Neural progenitor cell (in vitro differentiated cells): Measurements from ENCODE around the gene PAXX. TPM values are rescaled to one million over a fixed set of nuclear protein-coding genes. Genes with fewer than 3 reads are reported as not detected.

ENCODE experiments used
- DNase-seq: peaks from one replicate; pipeline ENCODE4 v3.0.0-alpha.2; 2016; ENCODE audit warnings: low spot score
- H2AFZ ChIP-seq: fragments of 200-600 bp; sonication (generic); replicated peaks from 2 replicates; pipeline ENCODE4 v1.6.1; 2016; ENCODE audit warnings: antibody characterized with exemption
- H3F3A ChIP-seq: fragments of 200-600 bp; sonication (generic); 2 replicates; pipeline ENCODE4 v1.6.1; 2016; ENCODE audit warnings: antibody characterized with exemption, low read depth
- H3K27ac ChIP-seq: fragments of 200-600 bp; sonication (generic); 2 replicates; pipeline ENCODE4 v1.5.1; 2016; ENCODE audit warnings: mild to moderate bottlenecking
- H3K27me3 ChIP-seq: fragments of 200-600 bp; sonication (generic); 2 replicates; pipeline ENCODE4 v1.6.1; 2016; ENCODE audit warnings: mild to moderate bottlenecking, moderate library complexity
- H3K36me3 ChIP-seq: fragments of 200-600 bp; sonication (generic); 2 replicates; pipeline ENCODE4 v1.5.1; 2016
- H3K4me1 ChIP-seq: fragments of 200-600 bp; sonication (generic); 2 replicates; pipeline ENCODE4 v1.6.1; 2016; ENCODE audit warnings: mixed run types
- H3K4me2 ChIP-seq: fragments of 200-600 bp; sonication (generic); 2 replicates; pipeline ENCODE4 v1.6.1; 2016
- H3K4me3 ChIP-seq: fragments of 200-600 bp; sonication (generic); 2 replicates; pipeline ENCODE4 v1.5.1; 2016
- H3K79me2 ChIP-seq: fragments of 200-600 bp; sonication (generic); 2 replicates; pipeline ENCODE4 v1.6.1; 2016; ENCODE audit warnings: low read depth
- H3K9ac ChIP-seq: fragments of 200-600 bp; sonication (generic); 2 replicates; pipeline ENCODE4 v1.6.1; 2016
- H3K9me3 ChIP-seq: fragments of 200-600 bp; sonication (generic); 2 replicates; pipeline ENCODE4 v1.5.1; 2016; ENCODE audit warnings: low read depth
- H4K20me1 ChIP-seq: fragments of 200-600 bp; sonication (generic); 2 replicates; pipeline ENCODE4 v1.6.1; 2016; ENCODE audit warnings: low read depth
- H3K27ac Mint-ChIP-seq: 3 replicates; pipeline ENCODE4 v1.8.0; 2021; ENCODE audit warnings: mixed read lengths
- H3K27me3 Mint-ChIP-seq: 2 replicates; pipeline ENCODE4 v1.8.0; 2022; ENCODE audit warnings: low read depth, mild to moderate bottlenecking, inconsistent platforms, moderate library complexity, mixed read lengths; ENCODE audit not compliant: insufficient read depth
- H3K36me3 Mint-ChIP-seq: 3 replicates; pipeline ENCODE4 v1.8.0; 2021; ENCODE audit warnings: mixed read lengths
- H3K4me1 Mint-ChIP-seq: 3 replicates; pipeline ENCODE4 v1.8.0; 2021; ENCODE audit warnings: mixed read lengths
- H3K4me3 Mint-ChIP-seq: 3 replicates; pipeline ENCODE4 v1.8.0; 2021; ENCODE audit warnings: mild to moderate bottlenecking, moderate library complexity, mixed read lengths
- H3K9me3 Mint-ChIP-seq: 3 replicates; pipeline ENCODE4 v1.8.0; 2020; ENCODE audit warnings: mixed read lengths
- CTCF ChIP-seq: fragments of 200-600 bp; sonication (generic); IDR thresholded peaks from 2 replicates; pipeline ENCODE4 v1.5.1; 2017; ENCODE audit warnings: antibody characterized with exemption, mild to moderate bottlenecking
- EZH2 ChIP-seq: fragments of 200-600 bp; sonication (generic); IDR thresholded peaks from 2 replicates; pipeline ENCODE4 v1.6.1; 2017; ENCODE audit warnings: antibody characterized with exemption, mild to moderate bottlenecking, moderate library complexity
- EZH2phosphoT487 ChIP-seq: fragments of 200-600 bp; sonication (generic); IDR thresholded peaks from 2 replicates; pipeline ENCODE4 v1.6.1; 2017; ENCODE audit warnings: antibody characterized with exemption
- total RNA-seq: library from RNA; depleted of rRNA; stranded (reverse); fragments of >200 nt; gene quantifications from 2 replicates; pipeline ENCODE4 v1.2.3, GENCODE V29; 2015; ENCODE audit warnings: low replicate concordance

Gene PAXX
- total RNA-seq, 1 donor from 2014 or later: 31.5 TPM

GRCh38 chr9:137021979-137022661, 29.9 kb downstream of the PAXX start:
- Histone ChIP-seq H3K4me3 (no peak overlapping the region), H3K36me3 (no peaks in the 10 kb centered on the region), H3K4me2 (no peak overlapping the region), H3K9ac (no peak overlapping the region), H3K27ac (no peak overlapping the region), H4K20me1 (peaks cover 13% of the 10 kb centered on the region), H3K9me3 (no peaks in the 10 kb centered on the region), H2AFZ (no peak overlapping the region), H3K79me2 (no peaks in the 10 kb centered on the region), H3F3A (peaks cover 11% of the 10 kb centered on the region), H3K27me3 (peaks cover 7% of the 10 kb centered on the region), H3K4me1 (peaks cover 19% of the 10 kb centered on the region)
- peaks cover 3% of the 10 kb centered on the region for H3K27me3 Mint-ChIP-seq
- DNase-seq: peak; percentile 78
- H3K27ac Mint-ChIP-seq: no peak overlapping the region
- H3K4me1 Mint-ChIP-seq: peaks cover 5% of the 10 kb centered on the region
- no peak overlapping the region for H3K4me3 Mint-ChIP-seq
- TF ChIP-seq EZH2phosphoT487: no peak
- no peak for TF ChIP-seq EZH2
- TF ChIP-seq CTCF: no peak
- no peaks in the 10 kb centered on the region for H3K36me3 Mint-ChIP-seq
- H3K9me3 Mint-ChIP-seq: no peaks in the 10 kb centered on the region

GRCh38 chr9:137022662-137023008, 30.4 kb downstream of the PAXX start:
- Mint-ChIP-seq H3K27ac (no peak overlapping the region), H3K9me3 (no peaks in the 10 kb centered on the region), H3K27me3 (peaks cover 3% of the 10 kb centered on the region), H3K4me1 (peaks cover 8% of the 10 kb centered on the region), H3K36me3 (no peaks in the 10 kb centered on the region), H3K4me3 (no peak overlapping the region)
- DNase-seq: no peak
- Histone ChIP-seq H3K4me3 (no peak overlapping the region), H3K36me3 (no peaks in the 10 kb centered on the region), H3F3A (peaks cover 16% of the 10 kb centered on the region), H3K4me1 (peaks cover 24% of the 10 kb centered on the region), H3K4me2 (no peak overlapping the region), H3K9me3 (no peaks in the 10 kb centered on the region), H3K27me3 (peaks cover 12% of the 10 kb centered on the region), H3K27ac (no peak overlapping the region), H3K9ac (no peak overlapping the region), H3K79me2 (no peaks in the 10 kb centered on the region), H4K20me1 (peaks cover 13% of the 10 kb centered on the region), H2AFZ (no peak overlapping the region)
- no peak for TF ChIP-seq EZH2
- no peak for TF ChIP-seq EZH2phosphoT487
- TF ChIP-seq CTCF: no peak

GRCh38 chr9:137023157-137023556, 30.9 kb downstream of the PAXX start:
- H3K36me3 Mint-ChIP-seq: no peaks in the 10 kb centered on the region
- Histone ChIP-seq H3K4me1 (peaks cover 24% of the 10 kb centered on the region), H3K4me2 (peak overlapping the region; percentile 42), H4K20me1 (peaks cover 13% of the 10 kb centered on the region), H3K4me3 (no peak overlapping the region), H3K27ac (no peak overlapping the region), H2AFZ (no peak overlapping the region), H3K27me3 (peaks cover 13% of the 10 kb centered on the region), H3K9me3 (no peaks in the 10 kb centered on the region), H3K9ac (no peak overlapping the region), H3K79me2 (no peaks in the 10 kb centered on the region), H3K36me3 (no peaks in the 10 kb centered on the region), H3F3A (peaks cover 16% of the 10 kb centered on the region)
- H3K27ac Mint-ChIP-seq: no peak overlapping the region
- no peaks in the 10 kb centered on the region for H3K9me3 Mint-ChIP-seq
- peaks cover 8% of the 10 kb centered on the region for H3K4me1 Mint-ChIP-seq
- no peak overlapping the region for H3K4me3 Mint-ChIP-seq
- peaks cover 3% of the 10 kb centered on the region for H3K27me3 Mint-ChIP-seq
- TF ChIP-seq EZH2phosphoT487: no peak
- no peak for TF ChIP-seq CTCF
- TF ChIP-seq EZH2: no peak
- peak; percentile 56 for DNase-seq
